NCI-H2227 treated with DMSO at 0.1 percent for 48 hours (cell line): Measurements from ENCODE around the gene KRTAP6-1.

Experiments used
- DNase-seq: peaks from one replicate; lab custom pipeline; 2025; lab: John Stamatoyannopoulos, UW

The KRTAP6-1 gene

GRCh38 chr21:30577766-30578165 lies 36.0 kb downstream of the KRTAP6-1 start:
- no peak for DNase-seq

GRCh38 chr21:30567617-30568016 lies 46.1 kb downstream of the KRTAP6-1 start:
- no peak for DNase-seq

GRCh38 chr21:30563630-30564029 lies 50.1 kb downstream of the KRTAP6-1 start:
- no peak for DNase-seq
